HuH-7.5 (cell line): Measurements from ENCODE around the gene CFAP46.

Source experiments
- DNase-seq: peaks from one replicate; pipeline ENCODE4 v3.0.0; 2011; ENCODE audit warnings: low spot score

Gene CFAP46

GRCh38 chr10:132768346-132769248 lies 173.8 kb downstream of the CFAP46 start:
- no peak for DNase-seq

- no peak for DNase-seq
Observed at GRCh38 chr10:132766291-132766690, 176.1 kb downstream of the CFAP46 start.

GRCh38 chr10:132765435-132765834 lies 176.9 kb downstream of the CFAP46 start:
- DNase-seq = no peak

- no peak for DNase-seq
Observed at GRCh38 chr10:132764108-132764507, 178.3 kb downstream of the CFAP46 start.

- no peak for DNase-seq
Observed at GRCh38 chr10:132763545-132763944, 178.8 kb downstream of the CFAP46 start.

GRCh38 chr10:132762267-132762666 lies 180.1 kb downstream of the CFAP46 start:
- DNase-seq = no peak

GRCh38 chr10:132761395-132762060 lies 180.8 kb downstream of the CFAP46 start:
- no peak for DNase-seq

- no peak for DNase-seq
Observed at GRCh38 chr10:132758865-132759264, 183.5 kb downstream of the CFAP46 start.
